IMR-90 (cell line): Measurements from ENCODE around the gene UNC13C. TPM values are rescaled to one million over a fixed set of nuclear protein-coding genes. Genes with fewer than 3 reads are reported as not detected.

Experiments
- ATAC-seq: fragments of 200-7000 bp; cut with Tn5 transposase; 2 replicates; pipeline ENCODE4 v1.9.1; 2020; ENCODE audit warnings: low read depth, mild to moderate bottlenecking, moderate library complexity
- BruUV-seq: library from RNA; stranded (reverse); fragments of 400-500 nt; replicated peaks from 2 replicates; lab custom pipeline; 2021; lab: Mats Ljungman, UMichigan
- CTCF ChIA-PET: fragments of 300-600 bp; formaldehyde crosslinking; extraction: SDS; loops from one replicate; lab custom pipeline; 2021; ENCODE audit warnings: antibody characterized with exemption; lab: Yijun Ruan, JAX
- POLR2A ChIA-PET: fragments of 300-600 bp; sonication (Branson Sonifier 250); formaldehyde crosslinking; loops from one replicate; lab custom pipeline; 2022; ENCODE audit warnings: antibody characterized with exemption; ENCODE audit not compliant: unreplicated experiment; lab: Charles Lee
- DNase-seq: peaks from one replicate; pipeline ENCODE4 v3.0.0; 2013
- H2AFZ ChIP-seq: replicated peaks from 2 replicates; pipeline ENCODE3; 2013; ENCODE audit warnings: low read length, mild to moderate bottlenecking; ENCODE audit not compliant: poor library complexity
- H2AK5ac ChIP-seq: 2 replicates; pipeline ENCODE4 v1.6.1; 2013; ENCODE audit warnings: low read depth, low read length, inconsistent platforms
- H2AK9ac ChIP-seq: replicated peaks from 2 replicates; pipeline ENCODE3; 2013; ENCODE audit warnings: mild to moderate bottlenecking, low read depth, low read length, moderate library complexity; ENCODE audit not compliant: poor library complexity
- H2BK120ac ChIP-seq: 2 replicates; pipeline ENCODE4 v1.6.1; 2013; ENCODE audit warnings: low read depth, low read length, inconsistent platforms
- H2BK15ac ChIP-seq: 3 replicates; pipeline ENCODE4 v1.6.1; 2013; ENCODE audit warnings: low read depth, low read length, inconsistent platforms
- H2BK20ac ChIP-seq: 2 replicates; pipeline ENCODE4 v1.6.1; 2013; ENCODE audit warnings: low read depth, mild to moderate bottlenecking, inconsistent platforms, low read length, moderate library complexity
- H2BK5ac ChIP-seq: 2 replicates; pipeline ENCODE4 v1.6.1; 2013; ENCODE audit warnings: mild to moderate bottlenecking, low read depth, low read length, inconsistent platforms; ENCODE audit not compliant: poor library complexity, severe bottlenecking
- H3K14ac ChIP-seq: replicated peaks from 2 replicates; pipeline ENCODE4 v1.6.1; 2013; ENCODE audit warnings: low read depth, low read length, inconsistent platforms
- H3K18ac ChIP-seq: 2 replicates; pipeline ENCODE4 v1.6.1; 2013; ENCODE audit warnings: low read depth, low read length, control low read depth
- H3K23ac ChIP-seq: 2 replicates; pipeline ENCODE4 v1.6.1; 2013; ENCODE audit warnings: low read depth, low read length, inconsistent platforms
- H3K27ac ChIP-seq: 2 replicates; pipeline ENCODE4 v1.5.1; 2013; ENCODE audit warnings: mild to moderate bottlenecking, control low read depth, low read length; ENCODE audit not compliant: insufficient read depth
- H3K27me3 ChIP-seq: 2 replicates; pipeline ENCODE4 v1.6.1; 2013; ENCODE audit warnings: low read length; ENCODE audit not compliant: control insufficient read depth, insufficient read depth
- H3K36me3 ChIP-seq: 2 replicates; pipeline ENCODE4 v1.6.1; 2013; ENCODE audit warnings: low read length, mixed read lengths; ENCODE audit not compliant: control insufficient read depth, insufficient read depth
- H3K4ac ChIP-seq: 2 replicates; pipeline ENCODE4 v1.6.1; 2013; ENCODE audit warnings: low read depth, low read length, inconsistent platforms
- H3K4me1 ChIP-seq: 2 replicates; pipeline ENCODE4 v1.6.1; 2013; ENCODE audit warnings: low read length, mixed read lengths; ENCODE audit not compliant: control insufficient read depth, insufficient read depth
- H3K4me2 ChIP-seq: 2 replicates; pipeline ENCODE4 v1.6.1; 2013; ENCODE audit warnings: low read depth, mild to moderate bottlenecking, control low read depth, low read length, moderate library complexity
- H3K4me3 ChIP-seq: 2 replicates; pipeline ENCODE4 v1.5.1; 2013; ENCODE audit warnings: low read depth, mild to moderate bottlenecking, control low read depth, low read length, moderate library complexity; ENCODE audit not compliant: insufficient read depth
- H3K56ac ChIP-seq: 2 replicates; pipeline ENCODE4 v1.6.1; 2013; ENCODE audit warnings: low read length, inconsistent platforms; ENCODE audit not compliant: insufficient read depth; ENCODE audit errors: extremely low read depth
- H3K79me1 ChIP-seq, 2 experiments: 2 replicates each; pipeline ENCODE4 v1.6.1; 2013; ENCODE audit warnings: low read length in 2 of 2, inconsistent platforms in 1 of 2, low read depth in 1 of 2
- H3K9ac ChIP-seq: 2 replicates; pipeline ENCODE4 v1.6.1; 2013; ENCODE audit warnings: low read depth, low read length, control low read depth
- H3K9me1 ChIP-seq: 2 replicates; pipeline ENCODE4 v1.6.1; 2013; ENCODE audit warnings: low read length, inconsistent platforms; ENCODE audit not compliant: insufficient read depth
- H3K9me3 ChIP-seq: 2 replicates; pipeline ENCODE4 v1.6.1; 2013; ENCODE audit warnings: low read length; ENCODE audit not compliant: control insufficient read depth, insufficient read depth
- H4K20me1 ChIP-seq: 2 replicates; pipeline ENCODE4 v1.6.1; 2013; ENCODE audit warnings: low read length, inconsistent platforms; ENCODE audit not compliant: insufficient read depth
- H4K5ac ChIP-seq: 2 replicates; pipeline ENCODE4 v1.6.1; 2013; ENCODE audit warnings: mild to moderate bottlenecking, low read depth, low read length, control low read depth
- H4K8ac ChIP-seq, 2 experiments: 2 replicates each; pipeline ENCODE4 v1.6.1; 2013; ENCODE audit warnings: low read depth in 2 of 2, low read length in 2 of 2, control low read depth in 1 of 2, inconsistent platforms in 1 of 2
- H4K91ac ChIP-seq: 2 replicates; pipeline ENCODE4 v1.6.1; 2013; ENCODE audit warnings: low read depth, low read length, inconsistent platforms; ENCODE audit not compliant: insufficient read depth
- BHLHE40 ChIP-seq: fragments of 150-350 bp; IDR thresholded peaks from 2 replicates; pipeline ENCODE4 v1.6.1; 2016; ENCODE audit warnings: mild to moderate bottlenecking, low read depth, low read length
- CEBPB ChIP-seq: IDR thresholded peaks from 2 replicates; pipeline ENCODE4 v1.6.1; 2012; ENCODE audit warnings: low read depth, low read length, improper control_type of control experiment
- CHD1 ChIP-seq: IDR thresholded peaks from 2 replicates; pipeline ENCODE4 v1.6.1; 2012; ENCODE audit warnings: low read depth, low read length, improper control_type of control experiment
- ELK1 ChIP-seq: fragments of 150-350 bp; IDR thresholded peaks from 2 replicates; pipeline ENCODE4 v1.6.1; 2016; ENCODE audit warnings: low read depth, mild to moderate bottlenecking, low read length, moderate library complexity, borderline replicate concordance
- MAFK ChIP-seq: IDR thresholded peaks from 2 replicates; pipeline ENCODE4 v1.6.1; 2012; ENCODE audit warnings: low read depth, low read length, improper control_type of control experiment
- MAZ ChIP-seq: IDR thresholded peaks from 2 replicates; pipeline ENCODE4 v1.6.1; 2012; ENCODE audit warnings: low read depth, mild to moderate bottlenecking, low read length, improper control_type of control experiment, moderate library complexity, borderline replicate concordance
- MXI1 ChIP-seq: IDR thresholded peaks from 2 replicates; pipeline ENCODE4 v1.6.1; 2012; ENCODE audit warnings: low read depth, mild to moderate bottlenecking, low read length, moderate library complexity, borderline replicate concordance
- NFE2L2 ChIP-seq: fragments of 150-350 bp; IDR thresholded peaks from 2 replicates; pipeline ENCODE4 v1.6.1; 2016; ENCODE audit warnings: low read depth, mild to moderate bottlenecking, low read length
- RCOR1 ChIP-seq: IDR thresholded peaks from 2 replicates; pipeline ENCODE4 v1.6.1; 2012; ENCODE audit warnings: mild to moderate bottlenecking, low read length, improper control_type of control experiment; ENCODE audit not compliant: insufficient replicate concordance
- USF2 ChIP-seq: fragments of 150-350 bp; IDR thresholded peaks from 2 replicates; pipeline ENCODE4 v1.6.1; 2017; ENCODE audit warnings: mild to moderate bottlenecking, antibody characterized with exemption, low read length, low read depth
- WGBS, 2 experiments: methylation state at CpG; one replicate each; pipeline versions ENCODE4 v1.1.5 to v1.1.7; 2013; ENCODE audit warnings: missing lambda C conversion rate in 2 of 2; ENCODE audit not compliant: insufficient read length in 1 of 2; ENCODE audit errors: extremely low coverage in 2 of 2; 5-methylcytosine and 5-hydroxymethylcytosine counted together
- dilution Hi-C: fragments of 300-500 bp; cut with HindIII; formaldehyde crosslinking; loops from one replicate; pipeline ENCODE4 v1.14.3; 2018; ENCODE audit warnings: low sequenced_read_pairs; ENCODE audit not compliant: unreplicated experiment
- in situ Hi-C: fragments of 300-500 bp; cut with MboI; formaldehyde crosslinking; loops from 3 replicates; pipeline ENCODE4 v1.14.3; 2019; ENCODE audit warnings: low sequenced_read_pairs, inconsistent platforms, mixed read lengths
- intact Hi-C: fragments of 100-400 bp; cut with micrococcal nuclease; formaldehyde crosslinking; loops from 2 replicates; pipeline ENCODE4 v1.10.0; 2022
- polyA plus RNA-seq, 3 experiments: library from polyadenylated mRNA; depleted of rRNA; stranded (reverse); fragments of >200 nt; gene quantifications; 2 replicates each; pipeline ENCODE4 v1.2.3, GENCODE V29; 2012; ENCODE audit warnings: low replicate concordance in 1 of 3
- total RNA-seq: library from RNA; depleted of rRNA; stranded (reverse); fragments of >200 nt; gene quantifications from 2 replicates; pipeline ENCODE4 v1.2.3, GENCODE V29; 2012

Gene UNC13C
- total and polyA plus RNA-seq, 2 of the 4 experiments (the other 2 are of a cell fraction), result not detected

- Histone ChIP-seq H2AK9ac (no peak overlapping the region), H3K36me3 (no peaks in the 10 kb centered on the region), H2AK5ac (no peak overlapping the region), H3K9me1 (no peaks in the 10 kb centered on the region), H3K4me3 (no peak overlapping the region), H4K8ac (no peak overlapping the region), H2BK20ac (no peak overlapping the region), H4K91ac (no peak overlapping the region), H3K14ac (no peak overlapping the region), H3K79me1 (no peaks in the 10 kb centered on the region), H2BK5ac (no peak overlapping the region), H3K4me2 (no peak overlapping the region), H3K4ac (no peak overlapping the region), H3K18ac (no peak overlapping the region), H2AFZ (no peak overlapping the region), H3K4me1 (no peaks in the 10 kb centered on the region), H3K27ac (no peak overlapping the region), H2BK120ac (no peak overlapping the region), H3K9me3 (peaks cover 5% of the 10 kb centered on the region; the same call in 1 of the 2 replicates), H3K9ac (no peak overlapping the region), H3K27me3 (no peaks in the 10 kb centered on the region), H4K5ac (no peak overlapping the region), H2BK15ac (no peak overlapping the region), H3K23ac (no peak overlapping the region), H3K56ac (no peak overlapping the region), H4K20me1 (no peaks in the 10 kb centered on the region)
- ChIA-PET CTCF (no interaction called here), POLR2A (no interaction called here)
- in situ Hi-C loops (no loop called here), dilution Hi-C loops (no loop called here), intact Hi-C loops (no loop called here)
- no peak for ATAC-seq
- TF ChIP-seq CHD1 (no peak), ELK1 (no peak), USF2 (no peak), MAZ (no peak), RCOR1 (no peak), CEBPB (no peak), NFE2L2 (no peak), MXI1 (no peak), BHLHE40 (no peak), MAFK (no peak)
- no TSS peak for BruUV-seq
- no CpG with 5 or more reads among the region's 7 CpGs for WGBS, 2 experiments
- no peak for DNase-seq
Observed at GRCh38 chr15:54206586-54207321, 228.5 kb downstream of the UNC13C start.
